LoVo (cell line): ENCODE results near the gene NEO1.
A peak's percentile ranks its signal among the peaks of the same experiment; 100 is the strongest.

ENCODE experiments used
- DNase-seq: peaks from one replicate; pipeline ENCODE4 v3.0.0-alpha.2; 2016; ENCODE audit warnings: low spot score

NEO1 gene

GRCh38 chr15:73078722-73079121 lies 26.5 kb downstream of the NEO1 start:
- peak; percentile 63 for DNase-seq

- DNase-seq, result no peak
Observed at GRCh38 chr15:73079565-73079964, 27.3 kb downstream of the NEO1 start.

- peak; percentile 67 for DNase-seq
Observed at GRCh38 chr15:73081321-73081958, 29.2 kb downstream of the NEO1 start.

- no peak for DNase-seq
Observed at GRCh38 chr15:73082812-73083211, 30.5 kb downstream of the NEO1 start.

GRCh38 chr15:73087098-73087497 lies 34.8 kb downstream of the NEO1 start:
- DNase-seq, result no peak

- no peak for DNase-seq
Observed at GRCh38 chr15:73105064-73105463, 52.8 kb downstream of the NEO1 start.

- no peak for DNase-seq
Observed at GRCh38 chr15:73108676-73109075, 56.4 kb downstream of the NEO1 start.

GRCh38 chr15:73109765-73110164 lies 57.5 kb downstream of the NEO1 start:
- no peak for DNase-seq

GRCh38 chr15:73110201-73110600 lies 57.9 kb downstream of the NEO1 start:
- DNase-seq, result no peak

GRCh38 chr15:73114064-73114463 lies 61.8 kb downstream of the NEO1 start:
- no peak for DNase-seq

GRCh38 chr15:73116164-73116563 lies 63.9 kb downstream of the NEO1 start:
- no peak for DNase-seq

- DNase-seq, result no peak
Observed at GRCh38 chr15:73118055-73118454, 65.8 kb downstream of the NEO1 start.

GRCh38 chr15:73119478-73119877 lies 67.2 kb downstream of the NEO1 start:
- DNase-seq, result no peak

GRCh38 chr15:73120269-73120668 lies 68.0 kb downstream of the NEO1 start:
- DNase-seq, result no peak

GRCh38 chr15:73125219-73125618 lies 73.0 kb downstream of the NEO1 start:
- no peak for DNase-seq

GRCh38 chr15:73127302-73127936 lies 75.2 kb downstream of the NEO1 start:
- peak; percentile 24 for DNase-seq

- no peak for DNase-seq
Observed at GRCh38 chr15:73130830-73131229, 78.6 kb downstream of the NEO1 start.

- no peak for DNase-seq
Observed at GRCh38 chr15:73134196-73134595, 81.9 kb downstream of the NEO1 start.

- DNase-seq, result no peak
Observed at GRCh38 chr15:73139041-73139743, 86.9 kb downstream of the NEO1 start.

GRCh38 chr15:73139744-73140553 lies 87.7 kb downstream of the NEO1 start:
- DNase-seq, result no peak

- DNase-seq, result no peak
Observed at GRCh38 chr15:73141216-73141900, 89.1 kb downstream of the NEO1 start.
